NCI-H2196 (cell line): ENCODE data around the gene LMO1.

Experiments used
- DNase-seq: peaks from one replicate; lab custom pipeline; 2025; ENCODE audit not compliant: unreplicated experiment; lab: John Stamatoyannopoulos, UW

LMO1 gene

GRCh38 chr11:8207080-8208000 lies 56.3 kb downstream of the LMO1 start:
- DNase-seq = no peak

DNA sequence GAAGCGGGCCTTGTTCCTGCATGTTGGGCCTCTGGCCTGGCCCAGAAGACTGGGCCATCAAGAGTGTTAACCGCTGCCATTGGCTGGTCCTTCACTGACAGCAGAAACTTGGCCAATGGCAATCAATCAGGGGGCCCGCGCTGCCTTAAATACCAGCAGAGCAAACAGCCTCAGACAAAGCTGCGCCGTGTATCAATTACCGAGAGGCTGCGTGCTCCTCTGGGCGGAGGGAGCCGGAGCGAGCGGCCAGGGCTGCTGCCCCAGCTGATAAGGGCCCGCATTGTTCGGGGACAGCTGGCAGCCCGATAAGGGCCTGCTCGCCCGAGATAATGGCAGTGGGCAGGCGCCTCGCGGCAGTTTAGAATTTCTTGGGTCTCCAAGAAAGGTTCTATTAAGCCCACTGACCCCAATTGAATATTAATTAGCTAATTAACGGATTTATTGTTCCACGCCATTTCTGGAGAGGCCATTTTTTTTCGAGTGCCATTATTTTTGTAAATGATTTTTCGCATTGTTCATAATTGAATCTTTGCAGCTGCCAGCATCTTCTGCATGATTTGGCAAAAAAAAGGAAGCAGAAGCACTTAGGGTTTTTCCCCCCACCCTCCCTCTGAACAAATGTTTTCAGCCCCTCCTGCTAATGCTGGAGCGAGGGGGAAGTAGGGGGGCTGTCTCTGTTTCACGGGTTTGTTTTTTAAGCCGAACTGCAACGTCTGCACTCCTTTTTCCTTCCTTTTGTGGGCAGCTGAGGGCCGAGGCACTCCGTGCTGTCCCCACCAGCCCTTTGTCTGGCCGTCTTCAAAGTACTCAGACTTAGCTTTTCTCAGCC lies 57.2 kb downstream of the LMO1 start:
- DNase-seq = no peak

- no peak for DNase-seq
These were observed 58.1 kb downstream of the LMO1 start for GRCh38 chr11:8205566-8205965.

GRCh38 chr11:8204596-8204995 lies 59.1 kb downstream of the LMO1 start:
- DNase-seq = no peak

- DNase-seq = no peak
These were observed 59.7 kb downstream of the LMO1 start for GRCh38 chr11:8204025-8204424.

- DNase-seq = no peak
These were observed 60.3 kb downstream of the LMO1 start for GRCh38 chr11:8203414-8203715.

GRCh38 chr11:8202516-8203413 lies 60.9 kb downstream of the LMO1 start:
- DNase-seq = no peak

DNA sequence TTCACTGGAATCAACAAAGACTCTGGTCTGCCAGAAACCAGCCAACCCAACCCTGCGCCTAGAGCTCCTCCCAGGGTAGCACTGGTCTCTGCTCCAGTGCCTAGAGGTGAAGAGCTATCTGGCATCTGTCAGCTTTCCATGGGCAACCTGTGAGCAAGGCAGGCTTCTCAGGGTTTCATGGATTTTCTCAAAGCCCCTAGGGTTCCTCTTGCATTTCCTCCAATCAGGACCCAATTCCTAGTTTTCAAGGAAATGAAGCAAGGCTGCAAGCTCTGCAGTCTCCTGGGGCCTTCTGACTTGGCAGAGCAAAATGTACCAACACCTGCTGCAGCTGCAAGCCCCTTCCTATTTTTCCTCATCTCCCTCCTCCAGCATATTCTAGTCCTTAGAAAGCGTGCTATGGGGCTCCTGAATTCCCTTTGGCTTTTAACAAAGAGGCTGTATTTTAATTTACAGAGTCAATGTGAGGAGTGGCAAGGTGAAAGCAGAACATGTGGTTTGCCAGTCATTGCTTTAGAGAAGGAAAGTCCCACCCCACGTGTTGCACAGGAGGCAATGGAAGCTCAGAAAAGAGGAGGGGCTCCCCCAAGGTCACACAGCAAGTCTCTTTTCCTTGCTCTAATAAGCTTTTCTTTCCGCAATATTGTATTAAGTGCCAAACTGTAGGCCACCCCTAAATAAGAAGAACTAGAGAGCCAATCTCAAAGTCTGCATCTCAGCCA lies 61.9 kb downstream of the LMO1 start:
- no peak for DNase-seq

DNA sequence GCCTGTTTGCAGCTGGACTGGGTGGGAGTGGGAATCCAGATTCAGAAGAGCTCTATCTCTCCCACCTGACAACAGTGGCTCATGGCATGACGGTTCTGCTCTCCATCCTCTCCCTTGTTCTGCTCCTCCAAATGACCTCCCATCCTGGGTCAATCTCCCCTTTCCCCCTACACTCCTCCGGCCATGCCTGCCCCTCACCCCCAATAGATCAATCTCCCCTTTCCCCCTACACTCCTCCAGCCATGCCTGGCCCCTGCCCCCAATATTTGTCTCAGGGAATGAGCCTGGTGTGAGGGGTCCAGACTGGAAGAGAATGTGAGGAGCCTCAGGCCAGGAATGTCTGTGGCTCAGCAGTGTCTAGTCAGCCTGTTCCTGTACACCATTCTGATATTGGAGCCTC lies 64.0 kb downstream of the LMO1 start:
- no peak for DNase-seq

GRCh38 chr11:8196749-8197148 lies 66.9 kb downstream of the LMO1 start:
- DNase-seq = no peak

- DNase-seq = no peak
These were observed 68.7 kb downstream of the LMO1 start for GRCh38 chr11:8194956-8195355.

DNA sequence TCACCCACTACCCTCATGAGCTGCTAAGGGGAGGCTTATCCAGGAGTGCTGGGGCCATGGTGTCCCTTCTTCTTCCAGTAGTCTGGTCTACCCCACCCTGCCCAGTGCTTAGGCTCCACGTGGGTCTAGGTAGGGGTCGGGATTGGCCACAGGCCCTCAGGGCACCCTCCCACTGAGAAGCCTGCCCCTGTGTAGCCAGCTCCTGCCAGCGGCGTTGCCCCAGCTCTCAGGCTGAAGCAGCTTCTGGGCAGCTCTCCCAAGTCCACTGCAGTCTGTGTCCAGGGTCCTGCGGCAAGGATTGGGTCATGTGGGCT lies 70.8 kb downstream of the LMO1 start:
- DNase-seq = no peak

DNA sequence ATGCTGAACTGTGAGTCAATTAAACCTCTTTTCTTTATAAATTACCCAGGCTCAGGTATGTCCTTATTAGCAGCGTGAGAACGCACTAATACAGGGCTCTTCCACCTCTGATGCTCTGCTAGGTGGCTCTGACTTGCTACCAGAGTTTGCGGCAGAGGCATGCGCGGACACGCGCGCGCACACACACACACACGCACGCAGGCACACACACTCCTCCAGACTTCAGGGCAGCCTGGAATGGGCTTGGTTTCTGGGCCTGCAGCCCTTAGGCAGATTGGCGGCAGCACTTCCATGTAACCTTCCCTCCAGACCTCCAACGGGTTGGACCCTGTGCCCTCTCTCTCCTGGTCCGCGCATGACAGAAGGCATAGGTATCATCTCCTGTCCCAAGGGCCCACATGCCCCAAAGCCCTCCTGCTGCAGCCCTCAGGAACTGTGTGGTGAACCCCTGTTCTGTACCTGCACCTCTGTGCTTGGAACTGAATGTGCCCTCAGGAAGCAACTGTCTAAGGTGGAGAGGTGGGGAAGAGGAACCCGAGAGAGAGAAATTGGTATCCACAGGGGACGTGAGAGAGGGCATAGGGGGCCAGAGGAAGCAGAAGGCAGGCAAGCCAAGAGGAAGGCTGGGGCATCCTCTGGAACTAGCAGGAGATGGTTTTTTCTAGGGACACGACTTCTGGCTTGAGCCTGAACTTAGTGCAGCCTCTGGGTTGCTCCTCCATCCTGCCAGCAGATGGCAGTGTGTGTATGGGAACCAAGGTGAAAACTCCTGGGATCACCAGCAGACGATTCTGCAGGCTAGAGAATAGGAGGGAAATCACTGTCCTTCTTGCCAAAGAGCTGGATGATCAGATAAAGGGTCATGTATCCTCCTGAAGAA lies 71.4 kb downstream of the LMO1 start:
- DNase-seq = peak; percentile 66

GRCh38 chr11:8190431-8190830 lies 73.2 kb downstream of the LMO1 start:
- no peak for DNase-seq

- DNase-seq = no peak
These were observed 77.2 kb downstream of the LMO1 start for GRCh38 chr11:8186429-8186828.

DNA sequence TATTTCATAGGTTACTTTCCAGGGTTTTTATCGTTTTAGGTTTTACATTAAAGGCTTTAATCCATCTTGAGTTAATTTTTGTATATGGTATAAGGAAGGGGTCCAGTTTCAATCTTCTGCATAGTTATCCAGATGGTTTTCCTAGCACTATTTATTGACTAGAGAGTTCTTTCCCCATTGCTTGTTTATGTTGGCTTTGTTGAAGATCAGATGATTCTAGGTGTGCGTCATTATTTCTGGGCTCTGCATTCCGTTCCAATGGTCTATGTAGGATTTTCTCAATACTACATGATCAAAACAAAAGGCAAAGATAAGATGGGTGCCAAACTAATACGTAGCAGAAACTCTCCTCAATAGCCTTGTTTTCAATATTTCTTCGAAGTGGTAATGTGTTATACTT lies 80.6 kb downstream of the LMO1 start:
- no peak for DNase-seq

GRCh38 chr11:8180469-8180868 lies 83.2 kb downstream of the LMO1 start:
- DNase-seq = no peak

DNA sequence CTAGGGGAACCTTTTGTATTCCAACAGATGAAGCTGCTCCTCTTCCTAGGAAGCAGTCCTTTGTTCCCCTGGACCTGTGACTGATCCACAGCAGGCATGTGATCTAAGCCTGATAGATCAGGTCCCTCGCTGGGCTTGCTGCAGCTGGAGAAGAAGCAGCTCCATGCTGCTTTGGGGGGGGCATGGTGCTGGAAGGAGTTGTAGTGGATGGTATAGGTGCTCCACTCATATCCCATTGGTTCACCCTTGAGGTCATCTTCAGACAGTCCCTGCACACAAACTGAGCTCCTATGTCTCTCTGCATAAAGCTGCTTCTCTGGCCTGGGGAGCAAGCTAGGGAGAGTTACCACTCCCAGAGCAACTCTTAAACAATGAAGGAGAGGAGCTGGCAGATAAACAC lies 85.4 kb downstream of the LMO1 start:
- DNase-seq = no peak

- no peak for DNase-seq
These were observed 86.5 kb downstream of the LMO1 start for GRCh38 chr11:8177136-8177535.
